CD14-positive monocyte (primary cell): Measurements from ENCODE around the gene DPH6. TPM values are rescaled to one million over a fixed set of nuclear protein-coding genes. Genes with fewer than 3 reads are reported as not detected.

Experiments
- DNase-seq, 3 donors: peaks; one replicate each; pipeline ENCODE4 v3.0.0-alpha.2; 2011 to 2022
- H2AFZ ChIP-seq: 2 replicates; pipeline ENCODE4 v1.6.0; 2012; ENCODE audit warnings: mild to moderate bottlenecking, low read depth, low read length, inconsistent platforms; ENCODE audit not compliant: insufficient read depth, poor library complexity, severe bottlenecking
- H3K27ac ChIP-seq, 2 donors: 1 replicate in 1 of 2; 2 replicates in 1 of 2; pipeline ENCODE4 v1.5.1; 2012 to 2013; ENCODE audit warnings: low read length in 2 of 2, control low read depth in 1 of 2, inconsistent platforms in 1 of 2, low read depth in 1 of 2, mild to moderate bottlenecking in 1 of 2
- H3K27me3 ChIP-seq, 2 donors: one replicate each; pipeline versions ENCODE4 v1.6.0 to v1.6.1; 2011 to 2013; ENCODE audit warnings: low read length in 2 of 2; ENCODE audit not compliant: control insufficient read depth in 2 of 2, insufficient read depth in 2 of 2
- H3K36me3 ChIP-seq, 2 donors: replicated peaks in 1 of 2; 1 replicate in 1 of 2; 2 replicates in 1 of 2; pipeline versions ENCODE4 v1.5.1 to v1.6.1; 2012 to 2013; ENCODE audit warnings: low read length in 2 of 2, control low read depth in 1 of 2, inconsistent platforms in 1 of 2, mild to moderate bottlenecking in 1 of 2; ENCODE audit not compliant: insufficient read depth in 2 of 2, control insufficient read depth in 1 of 2
- H3K4me1 ChIP-seq, 2 donors: 1 replicate in 1 of 2; 2 replicates in 1 of 2; pipeline versions ENCODE4 v1.5.1 to v1.6.1; 2012 to 2013; ENCODE audit warnings: low read length in 2 of 2, control low read depth in 1 of 2, inconsistent platforms in 1 of 2, mild to moderate bottlenecking in 1 of 2, moderate library complexity in 1 of 2; ENCODE audit not compliant: insufficient read depth in 2 of 2, control insufficient read depth in 1 of 2
- H3K4me2 ChIP-seq: replicated peaks from 2 replicates; pipeline ENCODE3; 2012; ENCODE audit warnings: low read length, moderate library complexity, mild to moderate bottlenecking; ENCODE audit not compliant: poor library complexity, severe bottlenecking; ENCODE audit errors: extremely low read depth
- H3K4me3 ChIP-seq, 3 experiments: fragments of 200-600 bp in 1 of 3; sonication (generic) in 1 of 3; replicated peaks in 1 of 3; 1 replicate in 2 of 3; 2 replicates in 1 of 3; pipeline ENCODE4 v1.5.1; 2011 to 2013; ENCODE audit warnings: low read length in 3 of 3, mild to moderate bottlenecking in 3 of 3, control low read depth in 2 of 3, low read depth in 2 of 3, inconsistent platforms in 1 of 3, moderate library complexity in 1 of 3
- H3K79me2 ChIP-seq: 2 replicates; pipeline ENCODE4 v1.6.0; 2012; ENCODE audit warnings: mild to moderate bottlenecking, control low read depth, inconsistent platforms, low read length, moderate library complexity; ENCODE audit not compliant: insufficient read depth
- H3K9ac ChIP-seq: 2 replicates; pipeline ENCODE4 v1.6.0; 2017; ENCODE audit warnings: low read length, mild to moderate bottlenecking; ENCODE audit not compliant: insufficient read depth, poor library complexity, severe bottlenecking
- H3K9me3 ChIP-seq, 2 donors: replicated peaks in 1 of 2; 1 replicate in 1 of 2; 2 replicates in 1 of 2; pipeline versions ENCODE4 v1.5.1 to v1.6.1; 2012 to 2013; ENCODE audit warnings: low read length in 2 of 2, control low read depth in 1 of 2; ENCODE audit not compliant: control insufficient read depth in 1 of 2, insufficient read depth in 1 of 2
- H4K20me1 ChIP-seq: 2 replicates; pipeline ENCODE4 v1.6.0; 2012; ENCODE audit warnings: mild to moderate bottlenecking, low read length, control low read depth, moderate library complexity; ENCODE audit not compliant: insufficient read depth
- H3K27ac Mint-ChIP-seq, 7 donors: one replicate each; pipeline ENCODE4 v1.8.0; 2020; ENCODE audit warnings: mild to moderate bottlenecking in 7 of 7, mixed read lengths in 7 of 7, moderate library complexity in 6 of 7, inconsistent platforms in 2 of 7
- H3K27me3 Mint-ChIP-seq, 3 donors: one replicate each; pipeline ENCODE4 v1.8.0; 2021 to 2022; ENCODE audit warnings: low read depth in 3 of 3, mild to moderate bottlenecking in 3 of 3, mixed read lengths in 3 of 3, moderate library complexity in 3 of 3, inconsistent platforms in 1 of 3
- H3K36me3 Mint-ChIP-seq, 2 donors: one replicate each; pipeline ENCODE4 v1.8.0; 2020; ENCODE audit warnings: mixed read lengths in 2 of 2, inconsistent platforms in 1 of 2, mild to moderate bottlenecking in 1 of 2
- H3K4me1 Mint-ChIP-seq: one replicate; pipeline ENCODE4 v1.8.0; 2020; ENCODE audit warnings: mild to moderate bottlenecking, mixed read lengths
- H3K4me3 Mint-ChIP-seq, 2 donors: one replicate each; pipeline ENCODE4 v1.8.0; 2020; ENCODE audit warnings: mild to moderate bottlenecking in 2 of 2, mixed read lengths in 2 of 2, moderate library complexity in 1 of 2
- H3K9me3 Mint-ChIP-seq, 7 donors: one replicate each; pipeline ENCODE4 v1.8.0; 2020 to 2022; ENCODE audit warnings: mixed read lengths in 7 of 7, mild to moderate bottlenecking in 6 of 7, moderate library complexity in 6 of 7, inconsistent platforms in 2 of 7
- CTCF ChIP-seq: fragments of 200-600 bp; IDR thresholded peaks from one replicate; pipeline ENCODE4 v1.8.0; 2022; ENCODE audit warnings: antibody characterized with exemption, mild to moderate bottlenecking
- WGBS: methylation state at CpG from one replicate; pipeline ENCODE4 v1.1.5; 2013; ENCODE audit warnings: missing lambda C conversion rate; ENCODE audit not compliant: insufficient coverage; 5-methylcytosine and 5-hydroxymethylcytosine counted together
- intact Hi-C, 2 donors: fragments of 100-400 bp; cut with micrococcal nuclease; formaldehyde crosslinking; loops; one replicate each; pipeline versions ENCODE4 v1.15.0 to v1.15.1; 2023
- polyA plus RNA-seq, 3 donors: library from polyadenylated mRNA; depleted of rRNA in 1 of 3; unstranded in 2 of 3; stranded (reverse) in 1 of 3; fragments of 300-500 nt in 2 of 3; fragments of >200 nt in 1 of 3; fragmentation: Illumina TruSeq in 2 of 3; gene quantifications; 1 replicate in 2 of 3; 2 replicates in 1 of 3; pipeline ENCODE4 v1.2.3, GENCODE V29; 2012 to 2021

The DPH6 gene
- polyA plus RNA-seq, 3 donors = 7.6 to 18.2 (median 13.6) TPM

- H3K4me3 ChIP-seq = no peak overlapping the region
- Mint-ChIP-seq H3K27me3 (peaks cover 0 to 1% (median 0%) of the 10 kb centered on the region in 3 donors), H3K36me3 (peaks cover 4 to 16% of the 10 kb centered on the region in 2 donors), H3K9me3 (peaks cover 19 to 30% (median 25%) of the 10 kb centered on the region in 7 donors), H3K27ac (no peak overlapping the region), H3K4me1 (no peaks in the 10 kb centered on the region), H3K4me3 (no peak overlapping the region)
- DNase-seq = no peak
- no peaks in the 10 kb centered on the region for H3K27me3 ChIP-seq
- H4K20me1 ChIP-seq = no peaks in the 10 kb centered on the region
- no peak for TF ChIP-seq CTCF
- no peak overlapping the region for H3K27ac ChIP-seq
- H3K79me2 ChIP-seq = no peaks in the 10 kb centered on the region
- H3K9me3 ChIP-seq = peaks cover 20 to 27% of the 10 kb centered on the region in 2 donors
- WGBS = 100% methylated on average over 1 of the region's 4 CpGs
- H3K36me3 ChIP-seq = no peaks in the 10 kb centered on the region
- no peak overlapping the region for H2AFZ ChIP-seq
- no peak overlapping the region for H3K4me2 ChIP-seq
- H3K9ac ChIP-seq = no peak overlapping the region
- H3K4me1 ChIP-seq = no peaks in the 10 kb centered on the region
- intact Hi-C loops = no loop called here
These were observed 55.5 kb downstream of the DPH6 start for GRCh38 chr15:35490511-35490910.

- Mint-ChIP-seq H3K27ac (no peak overlapping the region), H3K27me3 (peaks cover 0 to 1% (median 0%) of the 10 kb centered on the region in 3 donors), H3K4me3 (no peak overlapping the region), H3K36me3 (peaks cover 6 to 16% of the 10 kb centered on the region in 2 donors), H3K4me1 (no peaks in the 10 kb centered on the region), H3K9me3 (peaks cover 19 to 39% (median 26%) of the 10 kb centered on the region in 7 donors)
- intact Hi-C loops = no loop called here
- Histone ChIP-seq H3K9me3 (peaks cover 20 to 27% of the 10 kb centered on the region in 2 donors), H3K9ac (no peak overlapping the region), H3K4me3 (no peak overlapping the region), H3K27ac (no peak overlapping the region), H2AFZ (no peak overlapping the region), H3K4me2 (no peak overlapping the region), H3K4me1 (no peaks in the 10 kb centered on the region), H3K27me3 (no peaks in the 10 kb centered on the region), H3K36me3 (no peaks in the 10 kb centered on the region), H3K79me2 (no peaks in the 10 kb centered on the region), H4K20me1 (no peaks in the 10 kb centered on the region)
- no peak for DNase-seq
- TF ChIP-seq CTCF = no peak
- 100% methylated on average over 1 of the region's 2 CpGs for WGBS
These were observed 58.5 kb downstream of the DPH6 start for GRCh38 chr15:35487417-35487816.
